K562 treated with DMSO at 1 percent for 12 hours (cell line): ENCODE results near the gene DNHD1. TPM values are rescaled to one million over a fixed set of nuclear protein-coding genes. Genes with fewer than 3 reads are reported as not detected.

Experiments used
- total RNA-seq: library from RNA; unstranded; fragments of 300-600 nt; gene quantifications from 2 replicates; pipeline ENCODE4 v1.2.3, GENCODE V29; 2022; ENCODE audit not compliant: insufficient read depth

DNHD1 gene
- total RNA-seq = 5.1 and 20.6 TPM in 2 replicates

GRCh38 chr11:6497069-6497839, at the start of gene DNHD1:
Gene DNHD1 (plus strand): TSS chr11:6497280. CDS start chr11:6498216, 936 bp downstream.

GRCh38 chr11:6473451-6474412, 23.3 kb upstream of the DNHD1 start, which contains the start of gene TRIM3:
Gene TRIM3 (minus strand): TSS chr11:6473941. CDS start chr11:6465695, 8,246 bp downstream.

GRCh38 chr11:6481012-6481923, 15.8 kb upstream of the DNHD1 start, which contains the start of the genes ARFIP2 and TIMM10B:
Gene ARFIP2 (minus strand): TSS chr11:6481331. CDS start chr11:6480421, 910 bp downstream.
Gene TIMM10B (plus strand): TSS chr11:6481501. CDS start chr11:6481517, 16 bp downstream.

GRCh38 chr11:6603287-6604080, 106.4 kb downstream of the DNHD1 start, which contains the start of the genes ILK and RRP8:
Gene ILK (plus strand): TSS chr11:6603774. CDS start chr11:6604272, 498 bp downstream.
Gene RRP8 (minus strand): TSS chr11:6603616. CDS start chr11:6603502, 114 bp downstream.

GRCh38 chr11:6612213-6613041, 115.3 kb downstream of the DNHD1 start, which contains the start of gene TAF10:
Gene TAF10 (minus strand): TSS chr11:6612216. CDS start chr11:6612189, 27 bp downstream.

GRCh38 chr11:6619004-6619745, 122.1 kb downstream of the DNHD1 start, which contains the start of gene TPP1:
Gene TPP1 (minus strand): TSS chr11:6619422. CDS start chr11:6619400, 22 bp downstream.

Other genes starting within 250 kb of the DNHD1 start
- gene CCKBR, start 237.4 kb upstream of the DNHD1 start, total RNA-seq = not detected in 2 replicates
- gene CAVIN3, start 176.8 kb upstream of the DNHD1 start, total RNA-seq = not detected in 2 replicates
- 39.3 and 61.0 TPM in 2 replicates for gene SMPD1, start 106.8 kb upstream of the DNHD1 start, total RNA-seq
- 1.1 and 1.9 TPM in 2 replicates for gene APBB1, start 78.2 kb upstream of the DNHD1 start, total RNA-seq
- gene HPX, start 56.3 kb upstream of the DNHD1 start, total RNA-seq = not detected in 2 replicates
- 6.8 and 16.3 TPM in 2 replicates for gene TRIM3, start 23.3 kb upstream of the DNHD1 start, total RNA-seq
- 32.1 and 37.6 TPM in 2 replicates for gene ARFIP2, start 15.9 kb upstream of the DNHD1 start, total RNA-seq
- gene TIMM10B, start 15.8 kb upstream of the DNHD1 start, total RNA-seq = 13.7 and 24.8 TPM in 2 replicates
- 13.3 and 13.5 TPM in 2 replicates for gene RRP8, start 106.3 kb downstream of the DNHD1 start, total RNA-seq
- 92.3 and 120 TPM in 2 replicates for gene ILK, start 106.5 kb downstream of the DNHD1 start, total RNA-seq
- gene TAF10, start 114.9 kb downstream of the DNHD1 start, total RNA-seq = 76.1 and 92.9 TPM in 2 replicates
- 44.7 and 168 TPM in 2 replicates for gene TPP1, start 122.1 kb downstream of the DNHD1 start, total RNA-seq
- gene DCHS1, start 158.5 kb downstream of the DNHD1 start, total RNA-seq = 0.20 and 0.67 TPM in 2 replicates
- gene MRPL17, start 186.1 kb downstream of the DNHD1 start, total RNA-seq = 52.5 and 70.2 TPM in 2 replicates